ENCODE results near the gene AKAP12.

DNA sequence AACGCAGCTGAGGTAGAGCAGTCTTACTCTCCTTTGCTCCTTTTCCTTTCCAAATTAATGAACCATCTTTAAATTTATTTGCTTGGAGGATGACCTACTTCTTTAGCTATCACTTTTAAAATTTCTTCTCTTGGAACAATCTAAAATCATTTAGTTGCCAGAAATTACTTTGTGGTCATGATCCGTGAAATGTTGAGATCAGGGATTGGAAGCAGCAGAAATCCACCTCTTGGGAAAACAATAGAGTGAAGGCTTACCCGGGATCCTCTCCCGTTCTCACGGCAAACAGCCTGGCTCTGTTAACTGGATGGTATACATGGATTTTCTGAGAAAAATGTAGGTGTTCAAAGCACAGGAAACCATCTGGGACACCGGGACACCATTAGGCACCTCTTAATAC is 7.7 kb downstream of the AKAP12 start:
- TF ChIP-seq, protein P1, sequence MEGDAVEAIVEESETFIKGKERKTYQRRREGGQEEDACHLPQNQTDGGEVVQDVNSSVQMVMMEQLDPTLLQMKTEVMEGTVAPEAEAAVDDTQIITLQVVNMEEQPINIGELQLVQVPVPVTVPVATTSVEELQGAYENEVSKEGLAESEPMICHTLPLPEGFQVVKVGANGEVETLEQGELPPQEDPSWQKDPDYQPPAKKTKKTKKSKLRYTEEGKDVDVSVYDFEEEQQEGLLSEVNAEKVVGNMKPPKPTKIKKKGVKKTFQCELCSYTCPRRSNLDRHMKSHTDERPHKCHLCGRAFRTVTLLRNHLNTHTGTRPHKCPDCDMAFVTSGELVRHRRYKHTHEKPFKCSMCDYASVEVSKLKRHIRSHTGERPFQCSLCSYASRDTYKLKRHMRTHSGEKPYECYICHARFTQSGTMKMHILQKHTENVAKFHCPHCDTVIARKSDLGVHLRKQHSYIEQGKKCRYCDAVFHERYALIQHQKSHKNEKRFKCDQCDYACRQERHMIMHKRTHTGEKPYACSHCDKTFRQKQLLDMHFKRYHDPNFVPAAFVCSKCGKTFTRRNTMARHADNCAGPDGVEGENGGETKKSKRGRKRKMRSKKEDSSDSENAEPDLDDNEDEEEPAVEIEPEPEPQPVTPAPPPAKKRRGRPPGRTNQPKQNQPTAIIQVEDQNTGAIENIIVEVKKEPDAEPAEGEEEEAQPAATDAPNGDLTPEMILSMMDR (IDR thresholded peaks at IDR 0.05; ENCODE audit: low read depth, low read length), result no peak
- TF ChIP-seq, protein P2, sequence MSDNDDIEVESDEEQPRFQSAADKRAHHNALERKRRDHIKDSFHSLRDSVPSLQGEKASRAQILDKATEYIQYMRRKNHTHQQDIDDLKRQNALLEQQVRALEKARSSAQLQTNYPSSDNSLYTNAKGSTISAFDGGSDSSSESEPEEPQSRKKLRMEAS (IDR thresholded peaks at IDR 0.05; ENCODE audit: low read depth, low read length), result no peak
- TF ChIP-seq POLR2A (IDR thresholded peaks at IDR 0.05; ENCODE audit: extremely low read depth, insufficient read length), result no peak
- TF ChIP-seq MYC (IDR thresholded peaks at IDR 0.05; ENCODE audit: low read depth, low read length), result no peak
